RWPE2 (cell line): ENCODE data around the gene CHURC1.

Experiments used
- ATAC-seq: fragments of 200-7000 bp; cut with Tn5 transposase; 3 replicates; pipeline ENCODE4 v1.9.1; 2021; ENCODE audit warnings: low read depth
- DNase-seq: peaks from one replicate; pipeline ENCODE4 v3.0.0-alpha.2; 2020; ENCODE audit warnings: low spot score
- H3K27ac ChIP-seq: fragments of 450-650 bp; 2 replicates; pipeline ENCODE4 v1.5.1; 2017; ENCODE audit warnings: mild to moderate bottlenecking; ENCODE audit not compliant: poor library complexity, severe bottlenecking
- H3K27me3 ChIP-seq: fragments of 250-450 bp; sonication (Bioruptor Pico); 2 replicates; pipeline ENCODE4 v1.5.1; 2021; ENCODE audit warnings: mild to moderate bottlenecking, moderate library complexity; ENCODE audit not compliant: insufficient read depth, poor library complexity, severe bottlenecking
- H3K36me3 ChIP-seq: fragments of 250-450 bp; sonication (Bioruptor Pico); 2 replicates; pipeline ENCODE4 v1.5.1; 2020; ENCODE audit warnings: low read depth, mild to moderate bottlenecking, moderate library complexity
- H3K4me1 ChIP-seq: fragments of 250-450 bp; sonication (Bioruptor Pico); 2 replicates; pipeline ENCODE4 v1.5.1; 2021; ENCODE audit warnings: mild to moderate bottlenecking, moderate library complexity; ENCODE audit not compliant: insufficient read depth, poor library complexity, severe bottlenecking
- H3K4me3 ChIP-seq: fragments of 250-450 bp; sonication (Bioruptor Pico); 2 replicates; pipeline ENCODE4 v1.5.1; 2021; ENCODE audit warnings: mild to moderate bottlenecking, moderate library complexity; ENCODE audit not compliant: severe bottlenecking
- H3K9me3 ChIP-seq: fragments of 250-450 bp; sonication (Bioruptor Pico); 2 replicates; pipeline ENCODE4 v1.5.1; 2021; ENCODE audit warnings: mild to moderate bottlenecking, moderate library complexity; ENCODE audit not compliant: severe bottlenecking
- TF ChIP-seq, protein P1 (sequence below): fragments of 450-650 bp; IDR thresholded peaks from one replicate; pipeline ENCODE4 v1.5.1; 2017; ENCODE audit warnings: mild to moderate bottlenecking, moderate library complexity; ENCODE audit not compliant: poor library complexity, severe bottlenecking

The CHURC1 gene

GRCh38 chr14:64953661-64954060, 39.4 kb downstream of the CHURC1 start:
- no peaks in the 10 kb centered on the region for H3K27me3 ChIP-seq
- no peaks in the 10 kb centered on the region for H3K4me1 ChIP-seq
- H3K9me3 ChIP-seq = no peaks in the 10 kb centered on the region
- no peak for DNase-seq
- TF ChIP-seq, protein P1, sequence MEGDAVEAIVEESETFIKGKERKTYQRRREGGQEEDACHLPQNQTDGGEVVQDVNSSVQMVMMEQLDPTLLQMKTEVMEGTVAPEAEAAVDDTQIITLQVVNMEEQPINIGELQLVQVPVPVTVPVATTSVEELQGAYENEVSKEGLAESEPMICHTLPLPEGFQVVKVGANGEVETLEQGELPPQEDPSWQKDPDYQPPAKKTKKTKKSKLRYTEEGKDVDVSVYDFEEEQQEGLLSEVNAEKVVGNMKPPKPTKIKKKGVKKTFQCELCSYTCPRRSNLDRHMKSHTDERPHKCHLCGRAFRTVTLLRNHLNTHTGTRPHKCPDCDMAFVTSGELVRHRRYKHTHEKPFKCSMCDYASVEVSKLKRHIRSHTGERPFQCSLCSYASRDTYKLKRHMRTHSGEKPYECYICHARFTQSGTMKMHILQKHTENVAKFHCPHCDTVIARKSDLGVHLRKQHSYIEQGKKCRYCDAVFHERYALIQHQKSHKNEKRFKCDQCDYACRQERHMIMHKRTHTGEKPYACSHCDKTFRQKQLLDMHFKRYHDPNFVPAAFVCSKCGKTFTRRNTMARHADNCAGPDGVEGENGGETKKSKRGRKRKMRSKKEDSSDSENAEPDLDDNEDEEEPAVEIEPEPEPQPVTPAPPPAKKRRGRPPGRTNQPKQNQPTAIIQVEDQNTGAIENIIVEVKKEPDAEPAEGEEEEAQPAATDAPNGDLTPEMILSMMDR = no peak
- no peak overlapping the region for H3K27ac ChIP-seq
- H3K36me3 ChIP-seq = no peaks in the 10 kb centered on the region
- ATAC-seq = no peak
- H3K4me3 ChIP-seq = no peak overlapping the region

DNA sequence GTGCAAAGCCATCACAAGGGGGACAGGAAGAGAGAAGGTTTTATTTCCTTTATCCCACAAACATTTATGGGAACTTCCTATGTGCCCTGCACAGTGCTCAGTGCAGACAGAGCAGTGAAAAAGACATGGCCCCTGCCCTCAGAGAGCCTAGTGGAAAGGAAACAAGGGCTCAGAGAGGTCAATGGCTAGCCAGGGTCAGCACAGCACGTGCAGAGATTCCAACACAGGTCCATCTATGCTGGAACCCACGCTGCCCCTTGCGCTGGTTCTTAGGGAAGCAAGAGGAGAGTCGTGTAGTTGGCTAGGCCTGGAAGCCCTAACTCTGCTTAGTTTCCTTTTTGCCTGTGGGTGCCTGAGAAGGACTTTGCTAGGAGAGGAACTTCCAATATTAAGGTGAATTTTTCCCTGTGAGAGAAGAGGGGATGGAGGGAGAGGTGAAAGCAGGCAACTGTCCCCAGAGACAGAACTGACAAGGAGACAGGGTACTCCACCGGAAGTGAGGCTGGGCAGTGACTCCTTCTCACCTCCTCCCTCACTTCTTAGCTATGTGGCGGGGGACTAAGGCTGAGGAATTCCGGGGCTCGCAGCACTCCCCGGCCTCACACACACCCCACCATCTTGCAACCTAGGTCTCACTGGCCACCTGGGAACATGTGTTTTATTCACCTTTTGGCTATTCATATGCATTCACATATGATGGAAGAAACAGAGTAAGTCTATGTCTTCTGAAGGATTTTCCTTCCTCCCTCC, 40.4 kb downstream of the CHURC1 start:
- DNase-seq = peak; percentile 35
- TF ChIP-seq, protein P1 = no peak
- no peaks in the 10 kb centered on the region for H3K36me3 ChIP-seq
- no peaks in the 10 kb centered on the region for H3K4me1 ChIP-seq
- H3K27me3 ChIP-seq = no peaks in the 10 kb centered on the region
- no peak overlapping the region for H3K4me3 ChIP-seq
- no peaks in the 10 kb centered on the region for H3K9me3 ChIP-seq
- H3K27ac ChIP-seq = no peak overlapping the region
- ATAC-seq = no peak

- Histone ChIP-seq H3K36me3 (no peaks in the 10 kb centered on the region), H3K27ac (no peak overlapping the region), H3K4me3 (no peak overlapping the region), H3K4me1 (no peaks in the 10 kb centered on the region), H3K9me3 (no peaks in the 10 kb centered on the region), H3K27me3 (no peaks in the 10 kb centered on the region)
- TF ChIP-seq, protein P1 = no peak
- no peak for ATAC-seq
- DNase-seq = peak; percentile 46
Measured at GRCh38 chr14:64955297-64955696, 41.0 kb downstream of the CHURC1 start.

DNA sequence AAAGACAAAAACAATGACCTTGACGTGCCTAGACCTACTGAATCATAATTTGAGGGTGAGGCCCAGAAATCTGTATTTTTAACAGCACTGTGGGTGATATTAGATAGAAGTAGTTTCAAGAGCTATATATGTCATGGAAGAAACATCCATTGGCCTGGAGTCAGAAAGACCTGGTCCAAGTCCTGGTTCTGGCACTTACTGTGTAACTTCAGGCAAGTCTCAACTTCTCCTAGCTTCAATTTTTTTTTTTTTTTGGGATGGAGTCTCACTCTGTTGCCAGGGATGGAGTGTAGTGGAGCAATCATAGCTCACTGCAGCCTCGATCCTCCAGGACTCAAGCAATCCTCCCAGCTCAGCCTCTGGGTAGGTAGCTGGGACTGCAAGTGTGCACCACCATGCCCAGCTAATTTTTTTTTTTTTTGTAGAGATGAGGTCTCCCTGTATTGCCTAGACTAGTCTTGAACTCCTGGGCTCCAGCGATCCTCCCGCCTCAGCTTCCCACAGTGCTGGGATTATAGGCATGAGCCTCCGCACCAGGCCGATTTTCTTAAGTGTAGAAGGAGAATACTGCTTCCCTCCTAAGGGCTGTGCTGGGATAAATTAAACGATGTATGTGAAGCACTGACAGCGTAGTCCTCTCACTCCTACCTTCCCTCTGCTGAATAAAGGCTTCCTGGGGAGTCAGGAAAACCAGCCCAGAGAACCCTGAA, 42.6 kb downstream of the CHURC1 start:
- DNase-seq = peak; percentile 29
- no peaks in the 10 kb centered on the region for H3K4me1 ChIP-seq
- ATAC-seq = no peak
- H3K36me3 ChIP-seq = no peaks in the 10 kb centered on the region
- TF ChIP-seq, protein P1 = no peak
- no peak overlapping the region for H3K4me3 ChIP-seq
- H3K27me3 ChIP-seq = no peaks in the 10 kb centered on the region
- H3K27ac ChIP-seq = no peak overlapping the region
- H3K9me3 ChIP-seq = no peaks in the 10 kb centered on the region

- Histone ChIP-seq H3K9me3 (no peaks in the 10 kb centered on the region), H3K27me3 (no peaks in the 10 kb centered on the region), H3K4me1 (no peaks in the 10 kb centered on the region), H3K27ac (no peak overlapping the region), H3K36me3 (no peaks in the 10 kb centered on the region), H3K4me3 (no peak overlapping the region)
- TF ChIP-seq, protein P1 = no peak
- ATAC-seq = no peak
- DNase-seq = no peak
Measured at GRCh38 chr14:64958201-64958600, 43.9 kb downstream of the CHURC1 start.
